GM21423 (cell line): ENCODE measurements around the gene LRP1.
"Not testable (repeated sequence)": the region's sequence is repeated elsewhere in the genome, so short reads cannot be mapped to it uniquely, and the experiment has no call there.

Experiments used
- ATAC-seq: cut with Tn5 transposase; IDR thresholded peaks from one replicate; pipeline ENCODE4 v1.9.1; 2021; ENCODE audit warnings: mild to moderate bottlenecking, moderate library complexity; ENCODE audit not compliant: unreplicated experiment

LRP1 gene

GRCh38 chr12:57110104-57111030, 17.9 kb upstream of the LRP1 start:
- peak; percentile 44 for ATAC-seq

- ATAC-seq = peak; percentile 60
Measured at GRCh38 chr12:57111031-57111734, 17.1 kb upstream of the LRP1 start, which contains the start of gene STAT6. STAT6 (minus strand) TSS chr12:57111362; CDS start chr12:57108278, 3,084 bp downstream.

DNA sequence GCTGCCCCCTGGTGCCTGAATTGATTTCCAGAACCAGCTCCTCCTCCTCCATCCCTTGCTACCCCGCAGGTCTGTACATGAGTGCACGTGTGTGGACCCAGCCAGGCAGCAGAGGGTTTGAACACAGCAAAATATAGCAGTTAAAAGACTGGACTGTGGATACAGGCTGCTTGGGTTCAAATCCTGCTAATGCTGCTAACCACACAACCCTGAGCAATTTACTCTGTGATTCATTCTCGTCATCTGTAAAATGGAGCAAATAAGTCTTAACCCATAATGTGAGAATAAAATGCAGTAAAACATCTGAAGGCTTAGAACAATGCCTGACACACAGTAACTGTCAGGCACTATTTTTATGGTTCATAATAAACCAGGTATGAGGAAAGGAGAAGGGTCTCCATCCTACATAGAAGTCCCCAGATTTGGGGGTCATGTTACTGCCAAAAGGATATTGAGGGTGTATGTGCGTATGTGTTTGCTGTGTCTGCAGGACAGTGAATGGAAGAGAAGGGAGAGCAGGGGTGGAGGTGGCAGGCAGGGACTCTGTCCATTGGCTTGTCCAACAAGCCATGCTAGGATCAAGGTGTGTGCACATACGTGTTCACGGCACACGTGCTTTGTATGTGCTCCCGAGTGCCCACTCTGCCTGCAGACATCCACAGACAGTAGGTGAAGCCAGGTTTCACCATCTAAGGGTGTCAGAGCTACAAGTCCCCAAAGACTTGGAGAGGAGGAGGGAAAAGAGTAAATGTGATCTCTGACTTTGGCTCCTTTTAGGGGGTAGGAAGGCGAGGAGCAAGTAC, 15.6 kb upstream of the LRP1 start:
- peak; percentile 41 for ATAC-seq

DNA sequence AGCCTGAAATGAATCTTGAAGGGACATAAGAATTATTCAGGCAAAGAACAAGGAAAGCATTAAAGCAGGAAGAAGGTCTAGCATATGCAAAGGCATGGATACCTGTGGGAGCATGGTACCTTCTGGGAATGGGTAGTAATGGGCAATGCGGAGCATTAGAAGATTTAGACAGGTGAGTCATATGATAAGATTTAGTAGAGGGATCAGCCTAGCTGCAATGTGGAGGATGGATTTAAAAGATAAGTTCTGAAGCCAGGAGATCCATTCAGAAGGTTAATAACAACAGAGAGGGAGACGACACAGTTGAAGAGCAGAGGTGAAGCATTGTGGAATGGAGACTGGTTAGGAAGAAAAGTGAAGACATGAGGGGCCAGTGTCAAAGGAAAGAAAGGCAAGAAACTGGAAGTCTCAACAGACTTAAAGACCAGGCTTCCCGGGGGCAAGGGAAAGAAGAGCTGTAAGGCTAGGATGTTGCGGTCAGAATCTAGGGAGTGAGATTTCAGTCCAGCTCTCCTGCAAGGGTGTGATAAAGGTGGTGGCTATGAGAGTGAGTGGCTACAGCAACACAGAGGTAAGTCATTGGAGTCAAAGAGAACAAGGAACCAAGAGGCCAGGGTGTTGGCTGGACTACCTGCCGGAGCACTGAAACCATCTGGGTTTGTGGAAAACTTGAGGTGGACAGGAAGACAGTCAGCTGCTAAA, 11.6 kb upstream of the LRP1 start:
- ATAC-seq = no peak

- ATAC-seq = no peak
Measured at GRCh38 chr12:57118711-57119271, 9.5 kb upstream of the LRP1 start.

GRCh38 chr12:57119294-57120085, 8.8 kb upstream of the LRP1 start:
- no peak for ATAC-seq

DNA sequence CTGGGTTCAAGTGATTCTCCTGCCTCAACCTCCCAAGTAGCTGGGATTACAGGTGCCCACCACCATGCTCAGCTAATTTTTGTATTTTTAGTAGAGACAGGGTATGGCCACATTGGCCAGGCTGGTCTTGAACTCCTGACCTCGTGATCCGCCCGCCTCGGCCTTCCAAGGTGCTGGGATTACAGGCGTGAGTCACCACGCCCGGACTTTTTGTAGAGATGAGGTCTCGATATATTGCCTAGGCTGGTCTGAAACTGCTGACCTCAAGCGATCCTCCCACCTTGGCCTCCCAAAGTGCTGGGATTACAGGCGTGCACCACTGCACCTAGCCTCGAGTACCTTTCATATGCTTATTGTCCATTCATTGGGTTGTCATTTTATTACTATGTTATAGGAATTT, 7.6 kb upstream of the LRP1 start:
- not testable (repeated sequence) for ATAC-seq

DNA sequence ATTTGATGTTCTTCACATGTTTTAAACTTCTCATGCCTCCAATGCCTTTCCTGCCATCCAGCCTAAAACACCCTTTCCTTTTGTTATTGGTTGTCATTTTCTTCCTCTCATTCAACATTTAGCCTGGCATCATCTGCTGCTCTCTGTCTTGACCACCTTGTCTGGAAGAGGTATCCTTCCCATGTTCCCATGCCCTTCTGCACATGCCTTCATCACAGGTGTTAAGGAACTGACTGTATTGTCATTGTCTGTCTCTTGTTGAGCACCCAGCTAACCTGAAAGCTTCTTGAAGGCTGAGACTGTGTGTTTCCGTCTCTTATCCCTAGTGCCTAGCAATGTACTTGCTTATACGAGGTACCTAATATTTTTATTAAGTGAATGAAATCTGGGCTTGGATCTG, 4.5 kb upstream of the LRP1 start:
- no peak for ATAC-seq

DNA sequence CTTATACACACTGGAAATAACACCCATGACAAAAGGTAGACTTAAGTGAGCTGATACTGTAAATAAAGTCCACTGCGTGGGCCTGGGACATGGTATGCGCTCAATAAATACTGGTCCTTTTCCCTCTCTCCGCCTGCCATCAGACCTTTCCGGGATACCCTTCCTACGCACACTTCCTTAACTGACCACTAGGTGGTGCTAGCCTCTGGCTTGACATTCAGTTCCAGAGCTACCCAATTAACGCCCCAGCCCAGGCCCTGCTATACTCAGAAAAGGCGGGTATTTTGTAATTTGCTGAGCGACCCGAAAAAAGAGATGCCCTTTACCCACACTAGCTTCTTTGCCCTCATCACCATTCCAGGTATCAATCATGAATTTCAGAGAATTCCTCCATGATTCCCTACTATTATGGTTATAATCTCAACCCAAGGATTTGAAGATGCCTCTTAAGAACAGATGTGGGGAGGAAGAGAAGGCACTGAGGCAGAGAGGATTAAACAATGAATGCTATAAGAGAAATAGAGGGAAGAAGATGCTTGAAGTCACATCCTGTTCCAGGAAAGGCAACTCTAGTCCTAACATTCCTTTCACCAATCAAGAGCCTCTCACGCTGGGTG, 3.9 kb upstream of the LRP1 start:
- ATAC-seq = peak; percentile 48

GRCh38 chr12:57126061-57126460, 2.2 kb upstream of the LRP1 start:
- no peak for ATAC-seq

GRCh38 chr12:57126561-57126960, 1.7 kb upstream of the LRP1 start:
- no peak for ATAC-seq

DNA sequence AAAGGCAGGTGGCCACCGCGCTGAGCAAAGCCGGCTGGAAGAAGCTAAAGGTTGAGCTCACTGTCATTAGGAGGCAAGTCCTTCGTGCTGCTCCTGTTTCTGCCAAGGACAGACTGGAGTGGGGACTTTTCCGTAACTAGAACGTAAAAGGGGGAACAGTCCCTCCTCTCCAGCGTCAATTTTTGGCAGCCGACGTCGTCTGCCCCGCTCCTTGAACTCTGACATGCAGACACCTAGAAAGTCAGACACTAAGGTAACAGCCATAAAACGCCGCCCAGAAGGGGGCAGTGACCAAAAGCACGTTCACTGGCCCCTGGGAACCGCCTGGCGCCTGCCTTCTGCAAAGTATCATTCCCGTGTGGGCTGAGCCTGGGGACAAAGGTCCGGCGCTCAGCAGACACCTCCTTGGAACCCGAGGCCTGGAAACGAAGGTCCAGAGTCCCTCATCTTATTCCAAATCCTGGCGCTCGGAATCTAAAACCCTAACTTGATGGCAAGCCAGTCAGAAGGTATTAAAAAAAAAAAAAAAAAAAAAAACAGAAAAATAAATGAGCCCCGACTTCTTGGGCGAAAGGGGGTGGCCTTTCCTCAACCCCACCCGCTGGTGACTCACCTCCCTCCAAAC, 1.1 kb upstream of the LRP1 start:
- ATAC-seq = no peak

DNA sequence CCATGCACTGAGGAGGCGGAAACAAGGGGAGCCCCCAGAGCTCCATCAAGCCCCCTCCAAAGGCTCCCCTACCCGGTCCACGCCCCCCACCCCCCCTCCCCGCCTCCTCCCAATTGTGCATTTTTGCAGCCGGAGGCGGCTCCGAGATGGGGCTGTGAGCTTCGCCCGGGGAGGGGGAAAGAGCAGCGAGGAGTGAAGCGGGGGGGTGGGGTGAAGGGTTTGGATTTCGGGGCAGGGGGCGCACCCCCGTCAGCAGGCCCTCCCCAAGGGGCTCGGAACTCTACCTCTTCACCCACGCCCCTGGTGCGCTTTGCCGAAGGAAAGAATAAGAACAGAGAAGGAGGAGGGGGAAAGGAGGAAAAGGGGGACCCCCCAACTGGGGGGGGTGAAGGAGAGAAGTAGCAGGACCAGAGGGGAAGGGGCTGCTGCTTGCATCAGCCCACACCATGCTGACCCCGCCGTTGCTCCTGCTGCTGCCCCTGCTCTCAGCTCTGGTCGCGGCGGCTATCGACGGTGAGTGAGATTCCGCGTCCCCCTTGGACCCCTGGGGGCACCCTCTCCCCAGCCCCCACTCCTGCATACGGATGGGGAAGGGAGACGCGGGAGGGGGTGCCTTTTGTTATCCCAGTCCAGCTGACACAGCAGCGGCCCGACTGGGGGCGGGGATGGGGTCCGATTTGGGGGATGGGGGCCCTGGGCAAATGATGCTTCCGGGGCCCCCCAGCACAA, 400 bp downstream of the LRP1 start:
- ATAC-seq = no peak

- no peak for ATAC-seq
Measured at GRCh38 chr12:57129321-57129842, 1.1 kb downstream of the LRP1 start.

- ATAC-seq = no peak
Measured at GRCh38 chr12:57129889-57130288, 1.6 kb downstream of the LRP1 start.

DNA sequence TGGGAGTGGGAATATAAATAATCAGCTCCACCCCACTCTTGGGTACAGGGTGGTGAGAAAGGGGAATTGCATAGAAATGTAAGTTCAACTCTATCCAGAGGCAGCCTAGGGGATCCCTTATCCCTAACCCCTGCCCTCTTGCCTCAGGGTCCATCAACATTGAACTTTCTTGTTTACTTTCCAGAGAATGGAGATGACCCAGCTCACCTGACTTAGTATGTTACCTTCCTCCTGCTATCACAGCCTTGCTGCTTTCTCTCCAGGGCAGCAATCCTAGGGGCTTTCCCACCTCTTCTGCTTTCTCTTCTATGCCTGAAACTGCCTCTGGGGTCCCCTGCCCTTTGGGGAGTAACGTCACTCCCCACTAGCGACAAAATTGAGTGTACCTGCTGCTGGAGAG, 2.7 kb downstream of the LRP1 start:
- ATAC-seq = no peak

GRCh38 chr12:57131896-57132744, 3.8 kb downstream of the LRP1 start:
- no peak for ATAC-seq
